ENCODE results near the gene NAA25.
"Not testable (repeated sequence)": the region's sequence is repeated elsewhere in the genome, so short reads cannot be mapped to it uniquely, and the experiment has no call there.

NAA25 gene

DNA sequence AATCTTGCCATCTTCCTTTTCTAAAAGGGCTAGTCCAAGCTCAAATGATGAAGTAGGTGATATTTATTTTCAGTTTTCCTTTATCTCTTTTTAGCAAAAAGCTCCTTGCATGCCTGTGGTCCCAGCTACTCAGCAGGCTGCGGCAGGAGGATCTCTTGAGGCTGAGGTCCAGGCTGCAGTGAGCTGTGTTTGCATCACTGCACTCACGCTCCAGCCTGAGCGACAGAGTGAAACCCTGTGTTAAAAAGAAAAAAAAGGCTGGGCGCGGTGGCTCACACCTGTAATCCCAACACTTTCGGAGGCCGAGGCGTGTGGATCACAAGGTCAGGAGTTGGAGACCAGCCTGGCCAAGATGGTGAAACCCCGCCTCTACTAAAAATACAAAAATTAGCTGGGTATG, 100.6 kb downstream of the NAA25 start:
- no peak for DNase-seq

DNA sequence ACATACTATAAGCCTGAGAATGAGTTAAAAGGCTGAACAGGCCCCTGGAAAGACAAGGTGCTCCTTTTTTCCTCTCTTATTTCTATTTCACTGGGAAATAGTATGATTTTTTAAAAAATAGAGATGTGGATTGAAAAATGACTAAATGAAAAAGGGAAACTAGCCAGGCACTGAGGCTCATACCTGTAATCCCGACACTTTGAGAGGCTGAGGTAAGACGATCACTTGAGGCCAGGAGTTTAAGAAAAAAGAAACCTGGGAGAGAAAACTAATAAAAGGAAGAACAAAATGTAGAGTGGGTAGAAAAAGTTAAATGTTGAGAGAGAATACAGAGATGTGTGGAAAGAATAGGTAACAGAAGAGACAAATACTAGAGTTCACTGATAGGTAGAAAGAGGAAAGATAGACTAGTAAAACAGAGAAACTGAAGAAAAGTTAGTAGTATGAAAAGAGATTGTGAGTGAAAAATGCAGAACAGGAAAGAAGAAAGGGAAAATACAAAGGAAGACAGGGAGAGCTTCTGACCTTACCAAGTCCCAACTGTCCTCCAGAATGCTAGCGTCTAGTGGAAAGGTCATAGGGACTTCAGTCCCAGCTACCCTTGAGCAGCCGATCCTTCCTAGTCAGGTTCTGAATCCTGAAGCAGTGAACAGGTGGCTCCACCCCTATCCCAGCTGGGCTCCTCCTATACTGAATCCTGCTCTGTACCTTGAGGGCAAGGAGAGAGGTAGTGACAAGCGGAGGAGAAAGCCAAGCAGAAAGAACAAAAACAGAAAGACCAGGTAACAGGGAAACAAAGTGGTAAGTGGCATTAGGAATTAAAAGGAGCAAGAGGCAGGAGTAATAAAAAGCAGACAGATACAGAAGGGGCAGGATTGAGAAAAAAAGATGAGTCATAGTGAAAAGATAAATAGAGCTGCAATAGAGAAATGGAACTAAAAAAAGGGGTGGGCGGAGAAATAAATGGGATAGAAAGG, 102.9 kb downstream of the NAA25 start:
- DNase-seq: no peak

DNA sequence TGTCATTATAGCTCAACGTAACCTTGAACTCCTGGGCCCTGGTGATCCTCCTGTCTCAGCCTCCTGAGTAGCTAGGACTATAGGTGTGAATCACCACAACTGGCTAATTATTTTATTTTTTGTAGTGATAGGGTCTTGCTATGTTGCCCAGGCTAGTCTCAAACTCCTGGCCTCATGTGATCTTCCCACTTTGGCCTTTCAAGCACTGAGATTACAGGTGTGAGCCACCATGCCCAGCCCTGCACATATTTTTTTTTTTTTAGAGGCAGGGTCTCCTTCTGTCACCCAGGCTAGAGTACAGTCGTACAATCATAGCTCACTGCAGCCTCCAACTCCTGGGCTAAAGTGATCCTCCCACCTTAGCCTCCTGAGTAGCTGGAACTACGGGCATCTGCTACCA, 104.5 kb downstream of the NAA25 start:
- no peak for DNase-seq

DNA sequence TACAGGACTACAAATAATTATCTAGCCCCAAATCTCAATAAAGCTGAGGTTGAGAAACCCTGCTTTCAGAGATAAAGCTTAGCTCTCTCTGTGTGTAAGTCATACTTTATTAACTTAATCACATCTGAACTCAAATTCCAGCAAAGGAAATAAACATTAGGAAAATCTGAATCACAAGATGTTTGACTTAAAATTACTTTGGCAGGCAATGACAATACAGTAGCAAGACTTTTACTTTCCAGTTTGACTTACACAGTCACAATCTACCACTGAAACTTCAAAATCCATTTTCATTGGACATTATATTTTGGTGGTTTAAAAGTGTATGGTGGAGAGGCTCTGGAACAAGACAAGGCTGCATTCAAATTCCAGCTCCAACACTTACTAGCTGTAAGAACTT, 107.0 kb downstream of the NAA25 start:
- DNase-seq: no peak

DNA sequence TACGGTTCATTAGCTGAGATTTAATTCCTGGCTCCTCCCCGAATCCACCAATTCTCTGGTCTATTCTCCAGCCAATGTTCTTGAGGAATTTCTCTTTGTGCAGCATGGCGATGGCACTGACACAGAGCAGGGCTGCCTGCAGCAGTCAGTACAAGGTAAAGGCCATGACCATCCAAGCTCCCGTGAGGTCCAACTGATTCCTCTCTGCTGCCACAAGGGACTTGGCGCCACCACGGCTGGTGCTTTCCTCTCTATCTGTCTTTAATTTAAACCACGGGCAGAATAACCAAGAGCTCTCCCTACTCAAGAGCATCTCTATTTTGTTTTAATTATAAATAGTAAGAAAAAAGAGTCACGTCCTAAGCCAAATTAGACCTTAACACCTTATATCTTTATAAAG, 107.8 kb downstream of the NAA25 start:
- DNase-seq: no peak

DNA sequence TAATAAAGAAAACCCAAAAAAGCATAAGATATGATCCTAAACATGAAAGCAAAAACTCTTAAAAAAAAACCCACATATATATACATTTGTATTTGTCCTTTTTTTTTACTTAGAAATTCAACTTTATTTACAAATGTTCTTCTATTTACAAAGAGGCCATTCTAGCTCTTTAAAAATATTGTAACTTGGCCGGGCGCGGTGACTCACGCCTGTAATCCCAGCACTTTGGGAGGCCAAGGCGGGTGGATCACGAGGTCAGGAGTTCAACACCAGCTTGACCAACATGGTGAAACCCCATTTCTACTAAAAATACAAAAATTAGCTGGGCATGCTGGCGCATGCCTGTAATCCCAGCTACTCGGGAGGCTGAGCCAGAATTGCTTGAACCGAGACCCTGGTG, 109.5 kb downstream of the NAA25 start:
- not testable (repeated sequence) for DNase-seq

DNA sequence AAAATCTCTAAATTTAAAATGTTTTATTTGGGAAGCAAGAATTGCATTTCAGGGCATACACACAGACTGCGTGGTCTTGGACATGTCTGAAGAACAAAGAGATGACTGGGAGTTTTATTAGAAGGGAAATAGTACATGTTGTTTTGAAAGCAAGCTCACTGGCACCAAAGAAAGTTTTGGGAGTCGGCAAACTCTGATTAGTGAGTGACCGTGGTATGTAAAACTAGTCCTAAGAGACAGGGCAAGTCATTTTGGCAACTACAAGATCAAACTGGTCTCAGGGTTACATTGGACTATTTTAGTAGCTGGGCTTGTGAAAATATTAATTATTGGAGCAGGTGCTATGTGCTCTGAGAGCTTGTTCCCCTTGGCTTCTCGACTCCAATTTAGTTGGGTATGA, 110.6 kb downstream of the NAA25 start:
- DNase-seq: no peak

DNA sequence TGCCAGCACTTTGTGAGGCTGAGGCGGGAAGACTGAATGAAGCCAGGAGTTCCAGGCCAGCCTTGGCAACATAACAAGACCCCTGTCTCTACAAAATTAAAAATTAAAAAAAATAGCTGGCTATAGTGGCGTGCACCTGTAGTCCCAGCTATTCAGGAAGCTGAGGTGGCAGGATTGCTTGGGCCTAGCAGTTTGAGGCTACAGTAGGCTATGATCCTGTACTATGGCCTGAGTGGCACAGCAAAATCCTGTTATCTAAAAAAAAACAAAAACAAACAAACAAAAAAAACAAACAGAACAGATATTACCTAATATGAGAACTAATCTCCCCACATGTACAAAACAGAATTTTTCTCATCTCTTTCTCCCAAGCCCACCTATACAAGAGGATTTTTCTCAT, 111.3 kb downstream of the NAA25 start:
- no peak for DNase-seq

DNA sequence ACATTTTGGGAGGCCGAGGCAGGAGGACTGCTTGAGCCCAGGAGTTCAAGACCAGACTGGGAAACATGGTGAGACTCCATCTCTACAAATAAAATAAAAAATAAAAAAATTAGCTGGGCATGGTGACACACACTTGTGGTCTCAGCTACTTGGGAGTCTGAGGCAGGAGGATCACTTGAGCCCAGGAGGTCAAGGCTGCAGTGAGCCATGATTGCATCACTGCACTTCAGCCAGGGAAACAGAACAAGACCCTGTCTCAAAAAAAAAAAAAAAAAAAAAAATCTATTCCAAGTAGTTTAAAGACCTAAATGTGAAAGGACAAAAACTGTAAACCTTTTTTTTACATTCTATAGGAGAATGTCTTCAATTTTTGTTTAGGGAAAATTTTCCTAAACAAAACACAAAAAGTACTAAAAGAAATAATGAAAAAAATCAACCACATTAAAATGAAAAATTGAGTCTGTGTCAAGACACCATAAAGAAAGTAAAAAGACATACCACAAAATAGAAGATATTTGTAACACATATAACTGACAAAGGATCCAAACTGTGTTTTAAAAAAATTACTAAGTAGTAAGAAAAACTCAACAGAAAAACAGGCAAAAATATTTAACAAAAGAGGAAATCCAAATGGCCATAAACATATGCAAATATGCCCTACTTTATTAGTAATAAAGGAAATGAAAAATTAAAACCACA, 112.7 kb downstream of the NAA25 start:
- DNase-seq: no peak

DNA sequence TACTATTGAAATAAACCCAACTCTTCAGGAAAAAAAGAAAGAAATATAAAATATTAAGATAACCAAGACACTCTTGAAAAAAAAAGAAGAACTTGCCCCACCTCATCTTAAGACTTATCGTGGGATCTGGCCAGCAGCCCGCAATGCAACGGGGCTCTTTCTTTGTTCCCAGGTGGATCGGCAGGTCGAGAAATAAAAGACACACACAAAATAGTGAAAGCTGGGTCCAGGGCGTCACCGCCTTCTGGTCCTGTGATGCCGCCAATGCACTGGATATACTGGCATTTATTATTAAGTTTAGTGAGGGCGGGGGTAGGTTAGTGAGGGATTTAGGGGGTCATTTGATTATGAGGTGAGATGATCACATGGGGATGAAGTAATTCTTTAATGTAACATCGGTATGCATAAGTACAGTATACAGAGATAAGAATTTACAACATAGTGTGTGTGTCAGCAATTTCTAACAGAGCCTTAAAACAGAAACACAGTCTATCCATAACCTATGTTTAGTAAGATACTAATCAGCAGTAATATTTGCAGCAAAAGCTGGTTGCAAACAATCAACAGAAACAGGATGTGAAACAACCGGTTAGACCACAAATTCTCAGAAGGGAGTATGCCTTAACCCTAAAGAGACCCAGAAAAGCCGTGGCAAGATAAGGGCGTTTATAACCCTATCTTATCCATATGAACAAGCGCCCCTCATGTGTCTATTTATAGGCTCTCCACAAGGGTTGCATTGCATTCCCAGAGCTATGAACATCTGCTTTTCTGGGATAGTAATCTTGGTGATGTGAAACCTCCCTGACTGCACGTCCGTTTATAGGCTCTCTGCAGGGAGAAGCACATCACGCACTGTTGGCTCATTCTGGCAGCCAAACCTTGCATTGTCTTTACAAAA, 114.1 kb downstream of the NAA25 start:
- DNase-seq: not testable (repeated sequence)

DNA sequence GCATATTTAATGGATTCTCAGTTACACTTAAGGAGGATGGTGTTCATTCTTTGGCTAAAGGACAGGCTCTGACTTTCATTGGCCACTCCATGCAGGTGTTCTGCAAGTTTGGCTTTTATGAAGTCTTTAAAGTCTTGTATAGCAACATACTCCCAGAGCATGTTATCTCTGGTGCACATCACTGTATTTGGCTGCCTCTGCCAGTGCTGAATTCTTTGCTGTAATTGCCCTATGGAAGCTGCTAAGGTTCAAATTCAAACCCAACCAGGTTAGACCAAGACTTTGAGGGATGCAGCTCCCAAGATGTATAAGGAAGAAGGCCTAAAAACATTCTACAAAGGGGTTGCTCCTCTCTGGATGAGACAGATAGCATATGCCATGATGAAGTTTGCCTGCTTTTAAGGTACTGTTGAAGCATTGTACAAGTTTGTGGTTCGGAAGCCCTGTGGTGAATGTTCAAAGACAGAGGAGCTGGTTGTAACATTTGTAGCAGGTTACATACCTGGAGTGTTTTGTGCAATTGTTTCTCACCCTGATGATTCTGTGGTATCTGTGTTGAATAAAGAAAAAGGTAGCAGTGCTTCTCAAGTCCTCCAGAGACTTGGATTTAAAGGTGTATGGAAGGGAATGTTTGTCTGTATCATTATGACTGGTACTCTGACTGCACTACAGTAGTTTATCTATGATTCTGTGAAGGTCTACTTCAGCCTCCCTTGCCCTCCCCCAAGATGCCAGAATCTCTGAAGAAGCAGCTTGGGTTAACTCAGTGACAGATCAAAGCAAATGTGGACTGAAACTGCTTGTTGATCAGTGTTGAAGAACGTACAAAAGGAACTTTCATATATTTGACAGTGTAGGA, 115.1 kb downstream of the NAA25 start:
- no peak for DNase-seq

DNA sequence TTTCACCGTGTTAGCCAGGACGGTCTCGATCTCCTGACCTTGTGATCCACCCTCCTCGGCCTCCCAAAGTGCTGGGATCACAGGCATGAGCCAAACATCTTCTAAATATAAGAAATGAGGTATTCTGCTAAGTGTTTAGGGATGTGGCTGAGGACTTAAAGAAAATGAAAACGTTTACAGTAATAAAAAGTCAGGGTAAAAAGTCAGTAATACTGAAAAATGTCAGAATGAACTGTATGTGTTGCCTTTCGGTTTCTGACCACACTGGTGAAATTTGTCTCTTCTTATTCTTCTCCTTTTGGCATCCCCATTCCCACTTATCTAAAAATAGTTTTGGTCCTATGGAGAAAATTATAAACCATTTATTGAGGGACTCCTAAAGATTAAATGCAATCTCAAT, 116.1 kb downstream of the NAA25 start:
- no peak for DNase-seq

DNA sequence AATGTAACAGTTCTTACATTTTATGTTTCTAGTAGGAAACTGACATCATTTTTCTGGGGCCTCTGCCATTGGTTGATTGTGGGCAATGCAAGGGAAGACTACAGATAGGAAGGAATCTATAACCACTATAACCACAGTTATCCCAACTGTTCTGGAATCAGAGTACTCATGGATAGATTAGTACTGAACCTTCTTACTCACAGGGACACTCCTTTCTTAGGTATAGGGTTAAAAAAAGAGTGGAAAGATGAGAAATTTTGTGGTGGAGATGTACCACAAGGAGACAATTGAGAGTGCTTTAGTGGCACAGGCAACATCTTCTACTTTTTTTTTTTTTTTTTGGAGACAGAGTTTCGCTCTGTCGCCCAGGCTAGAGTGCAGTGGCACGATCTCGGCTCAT, 116.6 kb downstream of the NAA25 start:
- DNase-seq: no peak

DNA sequence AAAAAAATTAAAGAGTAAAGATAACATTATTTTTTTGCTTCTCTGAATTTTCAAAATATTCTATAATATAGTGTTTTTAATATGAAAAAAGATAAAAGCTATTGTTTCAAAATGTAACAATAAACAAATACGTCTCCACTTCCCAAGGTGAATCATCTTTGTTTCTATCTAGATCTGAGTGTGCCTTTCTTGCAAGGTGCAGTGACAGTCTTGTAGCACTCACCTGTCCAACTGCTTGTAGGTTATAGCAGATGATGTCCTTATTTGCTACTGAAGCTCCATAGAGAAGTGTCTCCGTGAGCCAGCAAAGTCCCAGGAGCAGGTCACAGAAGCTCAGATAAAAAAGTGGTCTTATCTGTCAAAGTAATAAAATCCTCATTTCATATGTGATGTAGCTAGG, 117.0 kb downstream of the NAA25 start:
- no peak for DNase-seq

DNA sequence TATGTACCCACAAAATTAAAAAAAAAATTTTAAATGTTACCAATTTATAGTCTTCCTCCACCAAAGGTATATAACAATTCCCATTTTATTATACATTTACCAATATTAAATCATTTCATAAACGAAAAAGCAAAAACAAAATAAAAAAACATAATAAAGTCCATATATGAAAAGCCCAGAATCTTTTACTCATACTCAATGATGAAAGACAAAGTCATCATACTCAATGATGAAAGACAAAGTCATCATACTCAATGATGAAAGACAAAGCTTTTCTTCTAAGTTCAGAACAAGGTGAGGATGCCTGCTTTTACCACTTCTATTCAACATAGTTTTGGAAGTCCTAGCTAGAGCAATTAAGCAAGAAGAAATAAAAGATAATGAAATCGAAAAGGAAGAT, 123.8 kb downstream of the NAA25 start:
- no peak for DNase-seq

DNA sequence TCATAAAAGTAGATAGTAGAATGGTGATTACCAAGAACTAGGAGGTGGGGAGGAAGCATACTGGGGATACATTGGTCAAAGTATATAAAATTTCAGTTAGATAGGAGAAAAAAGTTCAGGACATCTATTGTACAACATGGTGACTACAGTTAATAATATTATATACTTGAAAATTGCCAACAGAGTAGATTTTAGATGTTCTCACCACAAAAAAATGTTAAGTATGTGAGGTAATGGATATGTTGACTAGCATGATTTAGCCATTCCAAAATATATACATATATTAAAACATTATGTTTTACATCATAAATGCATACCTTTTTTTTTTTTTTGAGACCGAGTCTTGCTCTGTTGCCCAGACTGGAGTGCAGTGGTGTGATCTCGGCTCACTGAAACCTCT, 126.6 kb downstream of the NAA25 start:
- no peak for DNase-seq

DNA sequence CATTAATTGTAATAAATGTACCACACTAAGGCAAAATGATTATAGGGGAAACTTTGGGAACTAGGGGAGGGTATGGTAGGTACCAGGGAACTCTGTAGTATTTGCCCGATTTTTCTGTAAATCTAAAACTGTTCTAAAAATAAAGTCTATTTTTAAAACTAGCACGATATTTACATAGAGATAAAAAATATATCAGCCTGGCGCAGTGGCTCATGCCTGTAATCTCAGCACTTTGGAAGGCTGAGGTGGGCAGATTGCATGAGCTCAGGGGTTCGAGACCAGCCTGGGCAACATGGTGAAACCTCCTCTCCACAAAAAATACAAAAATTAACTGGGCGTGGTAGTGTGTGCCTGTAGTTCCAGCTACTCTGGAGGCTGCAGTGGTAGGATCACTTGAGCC, 128.0 kb downstream of the NAA25 start:
- no peak for DNase-seq

DNA sequence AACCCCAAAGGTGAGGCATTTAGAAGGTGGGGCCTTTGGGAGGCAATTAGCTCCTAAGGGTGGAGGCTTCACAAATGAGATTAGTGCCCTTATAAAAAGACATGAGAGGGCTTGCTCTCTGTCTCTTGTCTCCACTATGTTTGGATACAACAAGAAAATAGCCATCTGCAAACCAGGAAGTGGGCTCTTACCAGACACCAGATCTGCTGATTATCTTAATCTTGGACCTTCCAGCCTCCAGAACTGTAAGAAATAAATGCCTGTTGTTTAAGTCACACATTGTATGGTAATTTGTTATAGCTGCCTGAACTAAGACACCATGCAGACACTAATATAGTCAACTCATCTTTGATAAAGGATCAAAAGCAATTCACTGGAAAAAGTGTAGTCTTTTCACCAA, 130.0 kb downstream of the NAA25 start:
- DNase-seq: no peak

DNA sequence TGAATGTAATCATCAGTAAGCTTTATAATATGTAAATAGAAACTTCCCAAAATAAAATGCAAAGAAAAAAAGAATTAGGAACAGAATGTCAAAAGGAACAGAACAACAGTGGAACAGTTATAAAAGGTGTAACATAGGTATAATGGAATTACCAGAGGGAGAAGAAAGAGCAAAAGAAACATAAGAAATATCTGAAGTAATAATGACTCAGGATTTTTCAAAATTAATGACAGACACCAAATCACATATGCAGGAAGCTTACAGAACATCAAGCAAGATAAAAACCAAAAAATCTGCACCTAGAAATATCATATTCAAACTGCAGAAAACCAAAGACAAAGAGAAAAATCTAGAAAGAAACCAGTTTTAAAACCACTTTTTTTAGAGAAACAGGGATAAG, 131.7 kb downstream of the NAA25 start:
- DNase-seq: no peak

Measured in NCI-H526 treated with DMSO at 0.1 percent for 48 hours (cell line).